Measurements from ENCODE around the gene SLC6A8.
"Not testable (repeated sequence)": the region's sequence is repeated elsewhere in the genome, so short reads cannot be mapped to it uniquely, and the experiment has no call there.

The SLC6A8 gene

DNA sequence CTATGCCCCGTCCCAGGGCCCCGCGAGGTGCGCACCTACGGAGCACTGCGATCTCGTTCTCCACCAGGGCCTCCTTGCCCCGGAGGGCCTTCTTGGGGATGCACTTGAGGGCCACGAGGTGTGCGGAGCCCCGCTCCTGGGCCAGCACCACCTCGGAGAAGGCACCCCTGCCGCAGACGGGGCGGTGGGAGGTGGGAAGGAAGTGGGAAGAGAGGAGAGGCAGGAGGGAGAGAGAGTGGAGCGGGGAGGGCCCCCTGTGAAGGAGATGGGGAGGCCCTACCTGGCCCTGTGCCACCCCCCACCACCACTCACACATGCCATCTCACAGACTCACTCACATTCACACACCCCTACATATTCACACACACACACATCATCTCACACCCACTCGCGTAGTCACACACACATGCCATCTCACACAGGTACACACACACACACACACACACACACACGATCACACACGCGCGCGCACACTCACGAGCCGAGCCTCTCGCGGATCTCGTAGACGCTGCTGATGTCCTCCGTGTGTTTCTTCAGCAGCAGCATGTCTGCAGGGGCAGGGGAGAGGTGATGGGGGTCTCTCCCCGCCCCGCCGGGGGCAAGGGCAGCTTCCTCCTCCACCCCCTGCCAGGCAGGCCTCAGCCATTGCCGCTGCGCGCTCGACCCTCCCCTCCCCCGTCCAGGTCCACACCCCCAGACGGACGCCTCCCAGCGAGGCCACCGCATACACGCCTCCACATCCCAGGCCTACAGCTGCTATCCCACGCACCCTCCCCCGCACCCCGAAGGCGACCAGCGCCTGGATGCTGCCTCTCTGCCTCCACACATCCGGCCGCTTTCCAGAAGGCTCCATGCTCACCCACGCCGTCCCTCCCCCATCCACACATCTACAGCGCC, 14.9 kb upstream of the SLC6A8 start:
- DNase-seq: no peak

DNA sequence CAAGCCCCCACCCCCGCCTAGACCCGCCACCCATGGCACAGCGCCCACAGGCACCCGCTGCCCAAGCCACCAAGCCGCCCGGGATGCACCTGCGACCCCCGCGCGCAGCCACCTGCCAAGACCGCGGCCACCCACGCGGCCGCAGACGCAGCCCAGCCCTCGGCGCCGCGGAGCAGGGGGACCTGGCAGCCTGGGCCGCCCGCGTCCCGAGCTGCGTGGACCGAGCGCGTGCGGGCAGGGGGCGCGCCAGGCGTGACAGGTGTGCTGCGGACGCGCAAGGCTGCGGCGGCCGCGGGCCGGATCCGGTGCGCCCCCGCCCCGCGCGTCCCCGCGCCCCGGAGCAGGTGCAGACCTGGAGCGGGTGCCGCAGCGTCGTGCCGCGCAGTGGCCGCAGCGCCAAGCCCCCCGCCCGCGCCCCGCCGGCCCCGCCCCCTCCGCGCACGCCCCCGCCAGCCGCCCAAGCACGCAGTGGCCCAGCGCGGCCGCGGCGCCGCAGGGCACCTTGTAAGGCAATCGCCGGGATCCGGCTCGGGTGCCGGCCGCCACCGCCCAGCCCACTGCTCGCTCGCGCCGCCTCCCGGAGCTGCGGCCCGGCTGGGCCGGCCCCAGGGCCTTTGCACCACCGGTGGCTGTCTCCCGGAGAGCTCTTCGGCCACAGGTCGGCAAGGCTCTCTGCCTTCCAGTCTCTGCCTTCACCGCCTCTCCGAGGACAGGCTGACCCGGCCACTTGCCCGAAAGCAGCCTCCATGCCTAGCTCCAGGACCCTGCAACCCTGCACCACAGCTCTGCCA, 14.1 kb upstream of the SLC6A8 start, which contains the start of gene PNCK:
PNCK (minus strand) TSS at position 386 of the 791 bp plus-strand sequence. CDS start 737 bp downstream, outside the sequence.
- no peak for DNase-seq

DNA sequence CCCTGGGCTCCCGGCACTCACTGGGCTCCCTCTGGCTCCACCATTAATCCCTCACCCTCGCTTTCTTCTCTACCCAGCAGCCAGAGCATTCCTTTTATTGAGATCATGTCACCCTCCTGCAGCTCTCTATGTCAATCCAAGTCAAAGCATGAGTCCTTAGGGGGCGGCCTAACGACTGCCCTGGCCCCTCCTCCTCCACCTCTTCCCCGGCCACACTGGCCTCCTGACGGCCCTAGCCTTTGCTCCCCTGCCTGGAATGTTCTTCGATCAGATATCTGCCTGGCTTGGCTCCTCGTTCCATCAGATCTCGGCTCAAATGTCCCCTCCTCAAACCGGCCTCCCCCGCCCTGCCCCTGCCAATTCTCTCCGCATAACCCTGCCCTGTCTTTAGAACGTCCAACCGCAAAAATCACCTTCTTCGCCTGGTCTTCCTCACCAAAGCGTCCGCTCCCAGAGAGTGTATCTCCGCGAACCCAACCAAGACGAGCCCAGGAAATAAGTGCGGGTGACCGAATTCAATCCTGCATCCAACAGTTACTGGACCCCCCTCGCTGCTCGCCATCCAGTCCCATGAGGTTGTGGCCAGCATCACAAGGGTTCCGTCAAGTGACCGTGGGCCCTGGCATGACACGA, 13.4 kb upstream of the SLC6A8 start:
- DNase-seq: no peak

DNA sequence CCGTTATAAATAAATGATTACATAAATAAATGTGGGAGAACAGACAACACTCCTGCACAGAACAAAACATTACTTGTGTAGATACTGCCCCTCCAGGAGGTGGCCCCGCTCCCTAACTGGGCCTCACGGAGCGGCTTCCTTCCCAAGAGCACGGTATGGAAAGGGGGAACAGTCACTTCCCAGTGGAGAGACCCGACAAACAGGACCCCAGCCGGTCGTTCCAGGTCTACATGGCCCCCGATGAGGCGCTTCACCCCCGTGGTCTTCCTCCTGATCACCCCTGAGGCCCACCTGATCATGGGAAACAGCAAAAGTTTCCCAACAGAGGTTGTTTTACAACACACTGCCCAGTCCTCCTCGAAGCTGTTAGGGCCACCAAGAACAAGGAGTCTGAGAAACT, 6.6 kb upstream of the SLC6A8 start:
- DNase-seq: no peak

DNA sequence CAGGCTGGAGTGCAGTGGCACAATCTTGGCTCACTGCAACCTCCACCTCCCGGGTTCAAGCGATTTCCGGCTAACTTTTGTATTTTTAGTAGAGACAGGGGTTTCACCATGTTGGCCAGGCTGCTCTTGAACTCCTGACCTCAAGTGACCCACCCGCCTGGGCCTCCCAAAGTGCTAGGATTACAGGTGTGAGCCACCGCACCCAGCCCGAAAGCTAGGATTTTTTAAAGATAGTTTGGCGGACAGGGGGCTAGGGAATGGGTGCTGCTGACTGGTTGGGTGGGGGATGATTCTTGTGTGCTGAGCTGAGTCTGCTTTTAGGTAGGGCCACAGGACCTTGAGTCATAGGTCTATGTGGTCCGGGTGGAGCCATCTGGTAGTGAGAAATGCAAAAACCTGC, 4.2 kb upstream of the SLC6A8 start:
- not testable (repeated sequence) for DNase-seq

DNA sequence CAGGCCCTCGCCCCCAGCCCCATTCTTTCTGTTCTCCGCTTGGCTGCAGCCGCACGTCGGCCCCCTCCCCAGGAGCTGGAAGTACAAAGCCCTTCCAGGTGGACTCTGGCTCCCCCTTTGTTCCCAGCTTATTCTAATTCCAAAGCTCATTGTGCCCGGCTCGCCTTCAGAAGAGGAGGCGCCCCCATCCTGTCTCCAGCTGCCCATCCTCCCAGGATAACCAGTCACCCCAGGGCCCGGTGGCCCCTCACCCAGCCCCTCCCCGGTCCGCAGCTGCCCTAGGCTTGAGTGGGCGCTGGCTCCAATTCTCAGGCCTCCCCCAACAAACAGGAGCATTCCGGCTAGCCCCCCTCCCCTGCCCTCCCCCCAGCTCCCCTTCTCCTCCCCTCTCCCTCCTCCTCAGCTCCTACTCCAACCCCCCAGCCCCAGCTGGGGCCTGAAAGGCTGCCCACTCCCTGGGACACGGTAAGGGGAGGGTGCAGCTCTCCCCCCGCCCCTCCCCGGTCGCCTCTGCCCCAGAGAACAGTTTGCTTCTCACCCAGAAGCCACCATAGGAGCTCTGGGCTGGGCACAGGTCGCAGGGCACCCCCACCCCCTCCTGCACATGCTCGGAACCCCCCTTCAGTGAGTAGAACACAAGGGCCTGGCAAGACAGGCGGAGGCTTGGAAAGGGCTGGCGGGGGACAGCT, 3.1 kb upstream of the SLC6A8 start:
- no peak for DNase-seq

DNA sequence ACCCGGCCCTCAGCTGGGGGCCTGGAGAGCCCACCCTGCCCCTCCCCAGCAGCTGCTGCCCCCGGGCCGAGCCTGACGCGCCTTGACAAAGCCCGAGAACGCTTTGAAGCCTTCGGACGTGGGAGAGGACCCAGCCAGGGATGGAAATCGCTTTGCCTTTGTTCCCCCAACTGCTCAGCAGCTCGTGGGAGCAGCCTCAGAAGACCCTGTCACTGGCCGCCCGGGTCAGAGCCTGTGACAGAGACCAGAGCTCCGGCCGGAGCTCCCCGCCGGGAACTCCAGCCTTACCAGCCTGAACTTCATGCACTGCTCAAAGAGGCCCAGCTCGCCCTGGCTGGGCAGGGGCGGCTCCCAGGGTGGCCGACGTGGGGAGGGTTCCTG, 2.6 kb upstream of the SLC6A8 start:
- no peak for DNase-seq

DNA sequence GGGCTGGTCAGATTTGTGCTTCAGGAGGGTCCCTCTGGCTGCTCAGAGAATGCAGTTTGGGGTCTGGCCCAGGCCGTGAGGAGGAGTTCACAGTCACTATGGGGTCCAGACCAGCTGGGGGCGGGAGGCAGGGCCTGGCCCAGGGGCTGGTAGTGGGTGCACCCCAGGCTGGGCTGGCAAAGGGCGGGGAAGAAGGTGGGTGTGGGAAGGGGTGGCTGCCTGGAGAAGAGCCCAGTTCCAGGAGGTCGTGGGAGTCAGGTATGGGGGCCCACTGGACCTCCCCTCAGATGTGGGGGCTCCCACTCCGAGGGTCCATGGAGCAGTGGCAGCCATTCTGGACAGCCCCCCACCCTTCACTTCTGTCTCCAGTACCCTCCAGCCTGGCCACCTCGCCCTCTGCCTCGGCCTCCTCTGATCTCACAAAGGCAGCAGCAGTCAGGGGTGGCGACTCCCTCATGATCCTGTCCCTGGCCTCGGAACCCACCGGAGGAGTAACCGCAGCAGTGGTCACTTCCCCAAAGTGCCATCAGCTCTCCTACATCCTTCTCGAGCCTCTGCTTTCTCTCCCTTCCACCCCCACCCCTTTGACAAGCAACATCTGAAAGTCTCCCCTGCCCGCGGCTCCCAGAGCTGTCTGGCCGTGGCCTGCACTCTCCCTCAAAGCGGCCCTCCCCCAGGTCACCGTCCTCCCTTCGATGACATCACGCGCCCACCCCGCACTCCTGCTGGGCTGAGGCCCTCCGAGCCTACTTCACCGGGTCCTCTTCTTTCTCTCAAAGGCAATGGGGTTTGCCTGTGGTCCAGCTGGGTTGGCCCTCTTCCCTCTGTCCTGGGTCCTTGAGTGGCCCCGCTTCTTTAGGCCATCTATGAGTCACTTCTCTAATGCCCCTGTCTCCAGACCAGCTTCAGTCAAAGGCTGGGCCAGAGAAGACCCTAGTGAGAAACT, 1.7 kb upstream of the SLC6A8 start:
- no peak for DNase-seq

DNA sequence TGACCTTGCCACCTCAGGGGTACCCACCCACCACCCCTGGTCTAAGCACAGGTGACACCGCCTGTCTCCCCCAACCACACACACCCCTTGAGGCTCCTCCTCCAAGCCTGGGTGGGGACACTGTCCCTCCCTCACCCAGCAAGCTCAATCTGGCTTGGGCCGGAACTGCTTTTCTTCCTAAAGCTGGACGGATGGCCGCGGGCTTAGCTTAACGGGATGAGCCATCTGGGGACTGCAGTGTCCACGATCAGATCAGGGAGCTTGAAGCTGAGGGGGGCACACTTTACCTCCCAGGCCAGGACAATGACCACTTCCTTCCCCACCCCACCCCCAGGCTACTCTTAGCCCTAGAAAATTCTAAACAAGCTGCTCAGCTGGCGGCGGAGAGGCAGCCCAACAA, 1.0 kb upstream of the SLC6A8 start:
- no peak for DNase-seq

DNA sequence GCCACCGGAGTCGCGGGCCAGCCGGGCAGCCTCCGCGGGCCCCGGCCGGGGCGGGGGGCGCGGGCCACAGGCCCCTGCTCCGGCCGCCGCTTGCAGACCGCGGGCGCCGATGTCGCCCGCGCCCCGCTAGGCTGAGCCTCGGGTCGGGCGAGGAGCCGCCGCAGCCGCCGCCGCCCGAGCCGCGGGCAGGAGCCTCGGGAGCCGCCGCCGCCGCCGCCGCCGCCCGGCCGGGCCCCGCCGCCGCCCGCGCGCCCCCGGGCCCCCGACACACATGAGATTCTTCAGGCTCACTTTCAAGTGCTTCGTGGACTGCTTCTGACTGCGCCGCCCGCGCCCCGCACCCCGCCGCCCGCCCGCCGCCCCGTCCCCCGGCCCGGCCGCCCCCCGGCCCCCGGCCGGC, 345 bp downstream of the SLC6A8 start:
- DNase-seq: no peak

DNA sequence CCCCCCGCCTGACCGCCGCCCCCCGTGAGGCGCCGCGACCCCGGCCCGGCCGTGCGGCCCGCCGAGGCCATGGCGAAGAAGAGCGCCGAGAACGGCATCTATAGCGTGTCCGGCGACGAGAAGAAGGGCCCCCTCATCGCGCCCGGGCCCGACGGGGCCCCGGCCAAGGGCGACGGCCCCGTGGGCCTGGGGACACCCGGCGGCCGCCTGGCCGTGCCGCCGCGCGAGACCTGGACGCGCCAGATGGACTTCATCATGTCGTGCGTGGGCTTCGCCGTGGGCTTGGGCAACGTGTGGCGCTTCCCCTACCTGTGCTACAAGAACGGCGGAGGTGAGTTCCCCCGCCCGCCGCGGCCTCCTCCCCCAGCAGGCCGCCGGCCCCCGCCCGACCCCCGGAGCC, 780 bp downstream of the SLC6A8 start:
- DNase-seq: no peak

DNA sequence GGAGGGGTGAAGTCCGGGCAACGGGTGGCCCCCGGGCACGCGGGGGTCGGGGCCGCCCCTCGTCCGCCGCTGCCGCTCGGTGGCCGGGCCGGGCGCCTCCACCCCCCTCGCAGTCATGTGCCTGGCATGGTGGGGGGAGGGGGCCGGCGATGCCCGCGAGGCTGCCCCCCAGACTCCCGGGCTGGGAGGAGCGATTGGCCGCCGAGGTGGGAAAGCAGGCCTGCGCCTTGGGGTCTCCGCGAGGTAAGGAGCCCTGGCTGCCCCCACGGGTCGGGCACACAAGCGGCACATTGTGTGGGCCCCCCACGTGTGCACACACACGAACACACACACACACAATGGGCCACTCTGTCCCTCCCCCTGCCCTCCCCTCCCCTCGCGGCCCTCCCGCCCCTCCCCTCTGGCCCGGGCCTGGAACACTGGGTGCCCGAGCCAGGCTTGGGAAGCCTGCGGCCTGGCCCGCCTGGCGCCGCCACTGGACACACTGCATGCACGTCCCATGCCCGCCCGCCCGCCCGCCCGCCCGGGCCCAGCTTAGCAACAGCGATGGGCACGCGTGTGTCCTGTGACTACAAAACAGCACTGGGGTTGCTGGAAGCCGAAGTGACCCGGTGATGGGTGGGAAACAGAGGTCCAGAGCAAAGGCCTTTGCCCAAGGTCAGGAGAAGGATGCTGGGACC, 1.3 kb downstream of the SLC6A8 start:
- no peak for DNase-seq

DNA sequence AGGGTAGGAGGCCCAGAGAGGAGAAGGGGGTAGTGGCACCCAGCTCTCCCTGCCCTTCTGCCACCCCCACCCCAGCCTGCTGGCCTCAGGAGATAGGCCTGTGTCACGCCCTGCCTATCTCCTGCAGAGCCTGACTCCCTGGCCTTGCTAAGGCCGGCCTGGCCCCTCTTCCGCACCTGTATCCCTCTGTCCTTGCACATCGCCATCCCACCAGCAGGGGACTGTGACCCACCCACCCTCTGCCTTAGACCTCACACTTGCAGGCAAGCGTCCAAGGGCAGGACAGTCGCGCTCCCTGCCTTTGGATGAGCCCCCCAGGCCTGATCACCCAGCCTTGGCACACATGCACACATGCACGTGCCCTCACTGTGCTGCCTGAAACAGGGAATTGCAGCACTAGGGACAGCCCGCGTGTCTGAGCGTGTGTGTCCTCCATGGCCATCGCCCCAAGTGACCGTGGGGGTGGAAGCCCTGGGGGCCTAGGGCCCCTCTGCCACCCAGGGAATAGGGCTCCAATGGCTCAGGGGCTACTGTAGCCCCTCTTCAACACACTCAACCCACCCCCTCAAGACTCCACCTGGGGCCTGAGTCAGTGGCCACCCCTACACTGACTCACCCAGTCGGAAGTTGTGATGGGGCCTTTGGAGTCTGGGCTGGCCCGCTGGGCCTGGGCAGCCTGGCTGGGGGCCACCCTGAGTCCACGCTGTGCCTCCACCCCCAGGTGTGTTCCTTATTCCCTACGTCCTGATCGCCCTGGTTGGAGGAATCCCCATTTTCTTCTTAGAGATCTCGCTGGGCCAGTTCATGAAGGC, 2.1 kb downstream of the SLC6A8 start:
- no peak for DNase-seq

DNA sequence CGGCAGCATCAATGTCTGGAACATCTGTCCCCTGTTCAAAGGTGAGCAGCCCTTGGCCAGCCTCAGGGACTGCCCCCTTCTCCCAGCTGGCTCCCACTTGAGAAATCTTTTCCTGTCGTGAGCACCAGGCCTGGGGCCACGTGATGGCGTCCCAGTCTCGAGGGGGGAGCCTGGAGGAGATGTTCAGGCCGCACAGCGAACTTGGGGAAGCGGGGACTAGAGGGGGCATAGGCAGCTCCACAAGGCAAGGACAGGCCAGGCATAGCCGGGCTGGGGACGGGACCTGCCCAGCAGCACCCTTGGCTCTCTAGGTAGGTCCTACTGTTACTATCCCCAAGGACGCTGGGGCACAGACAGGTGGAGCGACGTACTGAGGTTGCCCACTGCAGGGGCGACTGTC, 2.7 kb downstream of the SLC6A8 start:
- no peak for DNase-seq

DNA sequence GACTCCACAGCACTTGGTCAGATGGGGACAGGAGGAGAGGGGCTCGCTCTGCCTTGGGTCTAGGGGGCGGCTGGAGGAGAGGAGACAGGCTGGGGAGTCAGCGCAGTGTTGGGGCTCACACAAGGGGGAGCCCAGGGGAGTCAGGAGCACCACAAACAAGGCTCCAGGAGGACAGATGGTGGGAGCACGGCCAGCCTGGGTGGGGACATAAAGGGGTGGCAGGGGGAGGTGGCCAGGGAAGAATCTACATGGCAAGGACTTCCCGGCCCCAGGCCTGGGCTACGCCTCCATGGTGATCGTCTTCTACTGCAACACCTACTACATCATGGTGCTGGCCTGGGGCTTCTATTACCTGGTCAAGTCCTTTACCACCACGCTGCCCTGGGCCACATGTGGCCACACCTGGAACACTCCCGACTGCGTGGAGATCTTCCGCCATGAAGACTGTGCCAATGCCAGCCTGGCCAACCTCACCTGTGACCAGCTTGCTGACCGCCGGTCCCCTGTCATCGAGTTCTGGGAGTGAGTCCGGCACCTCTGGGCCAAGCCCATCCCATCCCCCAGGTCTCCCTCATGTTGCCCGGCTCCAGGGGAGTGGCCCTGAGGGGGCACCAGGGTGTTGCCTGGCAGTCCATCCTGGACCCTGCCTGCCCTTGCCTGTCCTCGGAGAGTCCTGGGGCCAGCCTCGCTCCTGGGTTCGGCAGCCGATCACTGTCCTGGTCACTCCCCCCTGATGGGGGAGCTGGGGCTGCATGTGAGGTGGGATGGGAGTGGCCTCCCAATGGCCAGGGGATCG, 3.5 kb downstream of the SLC6A8 start:
- not testable (repeated sequence) for DNase-seq

DNA sequence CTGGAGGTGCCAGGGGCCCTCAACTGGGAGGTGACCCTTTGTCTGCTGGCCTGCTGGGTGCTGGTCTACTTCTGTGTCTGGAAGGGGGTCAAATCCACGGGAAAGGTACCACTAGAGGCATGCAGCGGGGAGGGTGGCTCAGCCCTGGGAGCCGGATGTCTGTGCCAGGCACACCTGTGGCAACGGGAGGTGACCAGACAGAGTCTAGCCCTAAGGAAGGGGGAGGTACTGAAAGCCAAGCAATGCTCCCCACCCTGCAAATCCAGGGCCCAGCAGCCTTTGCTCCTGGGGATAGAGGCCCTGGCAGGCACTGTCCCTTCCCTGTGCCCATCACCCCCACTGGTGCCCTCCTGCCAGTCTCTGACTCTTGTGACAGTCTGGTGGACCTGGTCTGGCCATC, 4.3 kb downstream of the SLC6A8 start:
- DNase-seq: no peak

DNA sequence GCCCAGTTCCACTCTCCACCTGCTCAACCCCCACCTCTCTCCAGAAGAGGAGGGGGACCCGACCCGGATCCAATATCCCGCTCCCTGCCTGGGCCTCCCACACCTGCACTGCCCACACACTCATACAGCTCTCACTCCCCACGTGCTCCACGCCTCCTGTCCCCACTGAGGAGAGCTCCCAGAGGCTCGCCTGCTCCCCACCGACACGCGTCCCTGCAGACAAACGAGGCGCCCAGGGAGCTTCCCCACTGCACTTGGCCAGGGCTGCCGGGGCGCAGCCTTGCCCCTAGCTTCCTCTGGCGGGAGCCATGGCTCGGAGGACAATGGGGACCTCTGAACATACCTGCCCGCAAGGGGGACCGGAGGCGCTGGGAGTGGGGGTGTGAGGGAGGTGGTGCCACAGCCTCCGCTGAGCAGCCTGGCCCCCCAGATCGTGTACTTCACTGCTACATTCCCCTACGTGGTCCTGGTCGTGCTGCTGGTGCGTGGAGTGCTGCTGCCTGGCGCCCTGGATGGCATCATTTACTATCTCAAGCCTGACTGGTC, 5.0 kb downstream of the SLC6A8 start:
- no peak for DNase-seq

DNA sequence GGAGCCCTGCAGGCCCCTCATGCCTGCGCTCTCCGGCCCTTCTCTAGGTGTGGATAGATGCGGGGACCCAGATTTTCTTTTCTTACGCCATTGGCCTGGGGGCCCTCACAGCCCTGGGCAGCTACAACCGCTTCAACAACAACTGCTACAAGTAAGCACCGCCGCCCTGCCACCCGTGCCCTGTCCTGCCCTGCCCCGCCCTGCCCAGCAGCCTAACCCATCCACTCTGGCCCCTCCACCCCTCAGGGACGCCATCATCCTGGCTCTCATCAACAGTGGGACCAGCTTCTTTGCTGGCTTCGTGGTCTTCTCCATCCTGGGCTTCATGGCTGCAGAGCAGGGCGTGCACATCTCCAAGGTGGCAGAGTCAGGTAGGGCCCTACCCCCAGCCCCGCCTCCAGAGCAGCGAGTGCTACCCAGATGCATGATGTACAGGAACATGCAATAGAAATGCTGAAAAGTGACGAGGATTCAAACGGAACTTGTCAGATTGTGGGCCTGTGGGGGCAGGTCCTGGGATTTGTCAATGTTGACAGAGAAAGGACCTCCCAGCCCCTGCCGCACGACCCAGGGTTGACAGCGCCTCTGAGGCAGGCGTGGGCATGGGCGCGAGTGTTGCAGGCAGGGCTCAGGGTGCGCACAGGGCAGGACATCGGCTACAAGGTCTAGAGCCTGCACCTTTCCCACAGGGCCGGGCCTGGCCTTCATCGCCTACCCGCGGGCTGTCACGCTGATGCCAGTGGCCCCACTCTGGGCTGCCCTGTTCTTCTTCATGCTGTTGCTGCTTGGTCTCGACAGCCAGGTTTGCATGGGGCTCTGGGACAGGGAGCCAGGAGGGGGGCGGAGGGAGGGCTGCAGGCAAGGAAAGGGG, 5.7 kb downstream of the SLC6A8 start:
- DNase-seq: no peak

Data from NCI-H2029 (cell line).